GM21447 (cell line): ENCODE measurements around the gene ADGRA1.
"Not testable (repeated sequence)": the region's sequence is repeated elsewhere in the genome, so short reads cannot be mapped to it uniquely, and the experiment has no call there.

Source experiments
- ATAC-seq: cut with Tn5 transposase; IDR thresholded peaks from one replicate; pipeline ENCODE4 v1.9.1; 2021; ENCODE audit not compliant: unreplicated experiment

ADGRA1 gene

DNA sequence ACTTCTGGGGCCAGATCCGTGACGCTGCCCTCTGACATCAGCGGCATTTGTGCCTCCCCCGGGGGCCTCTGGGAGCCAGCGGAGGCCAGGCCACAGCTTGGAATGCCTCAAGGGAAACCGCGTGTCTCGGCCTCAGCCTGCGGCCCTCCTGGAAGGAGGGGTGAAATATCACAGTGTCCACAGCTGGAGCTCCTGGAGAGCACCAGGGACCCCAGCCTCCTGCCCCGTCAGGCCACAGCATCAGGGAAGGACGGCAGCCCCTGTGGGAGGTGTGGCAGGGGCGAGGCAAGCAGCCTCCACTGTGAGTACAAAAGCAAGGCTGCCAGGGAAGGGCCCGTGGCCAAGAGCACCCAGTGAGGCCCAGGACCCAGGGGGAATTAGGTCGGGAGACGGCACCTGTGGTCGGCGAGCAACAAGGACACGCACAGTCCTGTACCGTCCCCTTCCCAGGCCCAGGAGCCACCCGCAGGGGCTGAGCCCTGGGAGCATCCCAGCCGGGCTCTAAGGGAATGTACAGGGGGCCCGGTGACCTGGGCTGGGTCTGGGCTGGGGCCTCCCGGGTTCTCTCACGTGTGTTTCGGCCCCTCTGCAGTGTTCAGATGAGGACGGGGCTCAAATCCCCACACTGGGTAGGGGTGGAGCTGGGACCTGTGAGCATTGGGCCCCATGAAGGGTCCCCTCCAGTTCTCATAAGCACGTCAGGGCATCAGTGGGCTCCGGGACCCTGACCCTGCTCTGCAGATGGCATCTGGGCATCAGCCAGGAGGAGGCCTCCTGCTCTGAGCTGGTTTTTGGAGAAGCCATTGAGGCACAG, 53.6 kb downstream of the ADGRA1 start:
- no peak for ATAC-seq

DNA sequence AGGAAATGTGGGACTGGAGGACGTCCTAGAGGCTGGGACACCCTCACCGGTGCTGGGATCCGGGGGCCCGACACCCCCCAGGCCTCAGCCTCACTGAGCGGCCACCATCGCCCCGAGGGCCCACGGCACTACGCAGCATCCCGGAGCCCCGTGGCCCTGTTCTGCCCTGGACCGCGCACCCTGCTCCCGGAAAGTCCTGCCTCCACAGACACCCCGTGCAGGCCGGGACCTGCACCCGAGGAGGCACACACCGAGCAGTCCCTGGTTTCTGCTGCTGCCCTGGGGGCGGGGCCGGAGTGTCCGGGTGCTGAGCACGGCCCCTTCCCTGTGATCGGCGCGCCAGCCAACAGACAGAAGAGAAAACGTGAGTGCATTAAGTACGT, 54.2 kb downstream of the ADGRA1 start:
- ATAC-seq: no peak

DNA sequence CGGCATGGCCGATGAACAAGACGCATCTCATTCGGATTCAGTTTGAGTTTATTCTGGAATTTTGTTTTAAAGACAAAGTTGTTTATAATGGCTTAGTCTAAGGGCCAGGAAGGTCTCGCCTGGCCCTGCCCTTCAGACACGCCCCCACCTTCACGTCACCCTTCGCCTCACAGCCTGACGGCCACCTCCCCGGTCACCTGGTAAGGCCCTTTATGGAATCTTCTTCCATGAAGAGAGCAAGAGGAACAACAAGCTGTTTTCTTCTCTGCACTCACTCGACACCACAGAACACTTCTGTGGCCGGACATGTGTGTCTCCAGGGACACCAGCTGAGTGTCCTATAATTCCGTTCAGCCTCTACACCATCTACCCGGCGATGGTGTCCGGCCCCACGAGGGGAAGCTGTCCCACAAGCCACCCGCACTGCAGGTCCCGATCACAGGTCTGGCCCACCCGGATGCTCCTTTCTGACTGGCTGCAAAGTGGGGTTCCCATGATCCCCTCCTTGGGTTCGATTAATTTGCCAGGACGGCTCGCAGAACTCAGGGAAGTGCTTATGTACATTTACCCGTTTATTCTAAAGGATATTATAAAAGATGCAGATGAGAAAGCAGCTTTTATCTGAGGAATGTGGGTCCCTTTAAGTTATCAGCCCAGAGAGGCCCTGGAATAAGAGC, 54.9 kb downstream of the ADGRA1 start:
- ATAC-seq: no peak

DNA sequence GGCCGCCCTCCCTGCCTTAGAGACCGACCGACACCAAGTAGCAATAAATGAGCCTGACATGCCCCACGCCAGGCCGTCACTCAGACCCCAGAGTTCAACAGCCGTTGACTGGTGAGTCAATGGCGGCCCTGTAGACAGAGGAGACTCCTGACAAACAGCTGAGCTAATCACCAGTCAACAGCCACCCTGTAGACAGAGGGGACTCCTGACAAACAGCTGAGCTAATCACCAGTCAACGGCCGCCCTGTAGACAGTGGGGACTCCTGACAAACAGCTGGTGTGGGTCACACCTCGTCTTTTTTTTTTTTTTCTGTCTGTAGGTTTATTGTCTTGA, 55.4 kb downstream of the ADGRA1 start:
- ATAC-seq: no peak

DNA sequence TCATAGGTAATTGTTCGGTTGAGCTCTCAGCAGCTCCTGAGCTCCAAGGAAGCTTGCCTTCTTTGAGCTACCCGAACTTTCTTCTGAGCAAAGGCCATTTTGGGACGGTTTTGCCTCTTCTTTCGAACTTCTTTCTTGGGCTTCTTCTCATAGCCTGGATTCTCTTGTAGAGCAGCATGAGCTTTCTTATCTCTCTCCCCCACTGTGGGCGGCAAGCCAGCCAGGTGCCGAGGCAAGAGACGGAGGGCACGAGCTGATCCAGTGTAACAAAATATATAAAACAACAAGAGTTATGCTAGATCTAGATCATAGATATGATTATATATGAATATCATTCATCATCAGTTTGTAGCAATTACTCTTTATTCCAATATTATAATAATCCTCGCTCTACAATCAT, 55.8 kb downstream of the ADGRA1 start:
- ATAC-seq: no peak

DNA sequence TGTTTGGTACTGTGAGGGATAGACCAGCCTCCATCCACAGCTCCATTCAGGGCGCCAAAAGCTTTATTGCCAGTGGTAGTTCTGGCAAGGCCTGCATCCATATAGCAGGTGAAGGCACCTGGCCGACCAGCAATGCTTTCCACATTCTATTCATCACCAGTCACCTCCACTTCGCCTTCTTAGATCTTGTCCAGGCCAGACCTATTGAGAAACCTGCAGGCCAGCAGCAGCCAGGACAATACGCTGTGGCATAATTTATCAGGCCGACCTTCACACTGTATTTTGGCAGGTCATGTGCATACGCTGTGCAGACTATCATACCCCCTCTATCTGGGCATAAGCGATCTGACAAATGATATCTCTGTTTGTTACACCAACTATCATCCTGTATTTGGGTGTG, 57.0 kb downstream of the ADGRA1 start:
- no peak for ATAC-seq

DNA sequence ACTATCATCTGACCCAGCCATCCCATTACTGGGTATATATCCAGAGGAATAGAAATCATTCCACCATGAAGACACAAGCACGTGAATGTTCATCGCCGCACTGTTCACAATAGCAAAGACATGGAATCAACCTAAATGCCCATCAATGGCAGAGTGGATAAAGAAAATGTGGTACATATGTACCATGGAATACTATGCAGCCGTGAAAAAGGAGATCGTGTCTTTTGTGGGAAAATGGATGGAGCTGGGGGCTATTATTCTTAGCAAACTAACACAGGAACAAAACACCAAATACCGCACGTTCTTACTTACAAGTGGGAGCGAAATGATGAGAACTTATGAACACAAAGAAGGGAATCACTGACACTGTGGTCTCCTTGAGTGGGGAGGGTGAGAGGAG, 62.5 kb downstream of the ADGRA1 start:
- ATAC-seq: no peak

DNA sequence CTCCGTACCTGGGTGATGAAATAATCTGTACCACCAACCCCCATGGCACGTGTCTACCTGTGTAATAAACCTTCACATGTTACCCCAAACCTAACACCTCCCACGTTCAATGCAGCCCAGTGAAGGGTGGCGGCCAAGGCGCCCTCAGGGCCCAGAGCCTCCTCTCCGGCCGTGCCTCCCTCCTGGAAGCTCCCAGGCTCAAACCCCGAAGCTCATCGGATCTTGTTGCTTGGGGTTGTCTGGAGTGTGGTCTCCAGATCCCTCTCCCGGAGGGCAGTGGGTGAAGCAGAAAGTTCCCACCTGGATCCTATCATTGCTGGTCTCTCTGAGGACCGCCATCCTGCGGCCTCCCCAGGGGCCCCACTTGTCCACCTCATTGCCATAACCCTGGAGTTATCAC, 62.9 kb downstream of the ADGRA1 start:
- no peak for ATAC-seq

DNA sequence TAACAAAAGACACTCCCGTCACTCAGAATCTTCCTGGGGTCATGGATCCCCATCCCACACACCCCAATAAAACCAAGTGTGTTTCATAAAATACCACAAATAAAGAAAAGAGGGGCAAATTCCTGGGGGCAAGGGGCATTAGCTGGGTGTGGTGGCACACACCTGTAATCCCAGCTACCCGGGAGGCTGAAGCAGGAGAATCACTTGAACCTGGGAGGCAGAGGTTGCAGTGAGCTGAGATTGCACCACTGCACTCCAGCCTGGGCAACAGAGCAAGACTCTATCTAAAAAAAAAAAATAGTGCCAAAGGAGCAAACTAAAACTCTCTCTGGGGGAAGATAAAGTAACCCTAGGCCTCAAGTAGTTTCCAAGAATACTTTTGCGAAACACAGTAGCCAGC, 63.3 kb downstream of the ADGRA1 start:
- ATAC-seq: not testable (repeated sequence)

DNA sequence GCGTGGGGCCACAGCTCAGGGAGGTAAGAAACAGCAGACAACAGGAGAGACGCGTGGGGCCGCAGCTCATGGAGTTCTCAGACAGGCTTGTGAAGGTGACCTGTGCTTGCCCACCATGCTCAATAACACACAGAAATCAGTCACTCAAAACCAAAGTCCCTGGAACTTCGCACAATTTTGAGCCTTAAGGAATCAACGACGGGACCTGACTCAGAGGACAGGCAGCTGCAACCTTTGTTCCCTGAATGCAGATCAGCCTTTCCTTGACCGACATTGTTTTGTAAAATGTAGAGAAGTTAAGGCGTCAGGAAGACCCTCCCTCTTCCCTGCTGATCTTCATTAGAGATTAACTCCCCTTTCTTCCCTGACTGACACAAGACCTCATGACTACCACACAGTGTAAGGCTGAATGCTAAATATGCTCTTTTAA, 63.8 kb downstream of the ADGRA1 start:
- ATAC-seq: no peak

DNA sequence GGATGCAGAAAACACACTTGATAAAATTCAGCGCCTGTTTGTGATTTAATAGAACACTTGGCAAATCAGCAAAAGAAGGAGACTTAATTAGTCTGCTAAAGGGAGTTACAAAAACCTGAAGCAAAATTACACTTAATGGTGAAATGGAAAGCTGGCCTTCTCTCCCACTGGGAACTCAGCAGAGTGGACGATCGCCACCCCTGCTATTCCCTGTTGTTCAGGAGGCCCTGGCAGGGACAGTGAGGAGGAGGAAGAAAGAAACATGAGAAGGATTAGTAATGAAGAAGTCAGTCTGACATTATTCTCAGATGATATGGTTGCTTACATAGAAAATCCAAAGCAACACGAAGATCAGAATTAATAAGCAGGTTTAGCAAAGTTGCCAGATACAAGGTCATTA, 66.7 kb downstream of the ADGRA1 start:
- ATAC-seq: no peak

DNA sequence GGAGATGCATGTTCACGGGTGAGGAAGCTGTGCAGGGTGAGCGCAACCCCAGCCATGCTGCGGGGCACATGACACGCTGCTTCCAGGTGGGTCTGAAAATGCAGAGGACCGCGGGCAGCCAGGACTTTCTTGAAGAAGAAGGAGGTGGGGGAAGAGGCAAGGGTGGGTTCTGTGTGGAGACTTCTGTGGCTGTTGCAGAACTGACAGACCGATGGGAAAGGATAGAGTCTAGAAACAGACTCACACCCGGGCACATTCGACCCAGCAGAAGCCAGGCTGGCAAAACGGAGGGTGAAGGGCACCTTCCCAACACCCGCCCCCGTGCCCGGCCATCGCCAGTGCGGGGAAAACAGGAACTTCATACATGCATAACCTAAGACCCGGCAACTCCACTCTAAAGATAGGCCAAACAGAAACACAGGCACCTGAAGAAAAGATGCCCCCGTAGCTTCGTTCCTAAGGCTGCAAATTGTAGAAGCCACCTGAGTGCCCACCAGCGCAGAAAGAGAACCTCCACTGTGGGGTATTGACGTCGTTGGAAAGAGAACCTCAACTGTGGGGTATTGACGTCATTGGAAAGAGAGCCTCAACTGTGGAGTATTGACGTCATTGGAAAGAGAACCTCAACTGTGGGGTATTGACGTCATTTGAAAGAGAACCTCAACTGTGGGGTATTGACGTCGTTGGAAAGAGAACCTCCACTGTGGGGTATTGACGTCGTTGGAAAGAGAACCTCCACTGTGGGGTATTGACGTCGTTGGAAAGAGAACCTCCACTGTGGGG, 67.5 kb downstream of the ADGRA1 start:
- no peak for ATAC-seq

DNA sequence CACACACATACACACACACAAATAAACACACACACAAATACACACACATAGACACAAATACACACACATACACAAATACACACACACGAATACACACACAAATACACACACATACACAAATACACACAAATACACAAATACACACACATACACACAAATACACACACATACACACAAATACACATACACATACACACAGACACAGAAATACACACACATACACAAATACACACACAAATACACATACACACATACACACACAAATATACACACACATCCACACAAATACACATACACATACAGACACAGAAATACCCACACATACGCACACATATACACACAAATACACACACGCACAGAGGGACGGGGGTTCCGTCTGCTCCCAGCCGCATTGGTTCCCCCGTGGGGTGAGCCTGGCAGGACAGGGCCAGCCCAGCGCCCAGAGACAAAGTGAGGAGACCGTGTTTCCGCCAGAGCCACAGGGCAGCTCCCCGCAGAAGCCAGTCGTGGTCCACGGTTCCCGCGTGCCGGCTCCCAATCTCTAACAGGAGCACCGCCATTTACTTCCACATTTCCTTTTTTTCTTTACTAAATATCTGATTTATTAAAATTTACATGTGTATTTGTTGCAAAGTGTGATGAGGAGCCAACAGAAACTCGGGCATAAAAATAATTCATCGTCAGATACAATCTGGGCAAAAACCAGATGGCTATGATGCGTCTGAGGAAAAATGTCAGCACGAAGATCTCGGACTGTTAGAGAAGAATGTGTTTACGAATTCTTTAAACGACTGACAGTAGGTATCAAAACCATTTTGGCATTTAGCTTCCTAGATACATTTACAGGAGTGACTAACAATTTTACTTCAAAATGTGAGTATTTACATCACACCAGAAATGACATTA, 69.2 kb downstream of the ADGRA1 start:
- ATAC-seq: no peak

DNA sequence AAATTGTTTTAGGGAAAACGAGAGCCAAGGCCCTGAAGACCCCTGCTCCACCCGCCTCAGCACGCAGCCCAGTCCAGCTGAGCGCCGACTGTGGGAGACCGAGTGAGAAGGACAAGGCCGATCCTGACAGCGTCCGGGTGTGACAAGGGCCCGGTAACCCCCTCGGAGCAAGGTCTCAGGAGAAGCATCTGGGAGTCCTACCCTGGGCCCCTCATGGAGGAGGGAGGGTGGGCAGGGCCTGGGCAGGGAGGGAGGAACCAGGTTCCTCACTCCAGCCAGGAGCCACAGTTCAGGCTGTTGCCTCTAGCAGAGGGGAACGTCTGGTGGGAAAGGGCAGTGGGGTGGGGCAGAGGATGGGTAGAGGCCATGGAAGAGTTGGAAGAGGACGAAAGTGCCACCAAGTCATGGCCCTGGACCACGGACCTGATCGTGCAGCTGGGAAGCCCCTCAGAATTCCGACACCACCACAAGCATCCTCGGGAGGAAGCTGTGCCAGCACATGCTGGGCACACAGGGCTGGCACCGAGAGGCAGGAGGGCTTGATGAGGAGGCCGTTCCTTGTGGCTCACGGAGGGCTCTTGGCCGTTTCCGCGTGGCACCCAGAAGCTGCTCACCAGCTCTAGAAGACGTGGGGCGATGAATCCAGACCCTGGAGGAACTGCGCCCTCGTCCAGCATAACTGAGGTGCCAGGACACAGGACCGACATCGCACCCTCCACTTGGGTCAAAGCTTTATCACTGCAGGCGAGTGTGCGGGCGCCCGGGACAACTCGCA, 70.1 kb downstream of the ADGRA1 start:
- ATAC-seq: no peak

DNA sequence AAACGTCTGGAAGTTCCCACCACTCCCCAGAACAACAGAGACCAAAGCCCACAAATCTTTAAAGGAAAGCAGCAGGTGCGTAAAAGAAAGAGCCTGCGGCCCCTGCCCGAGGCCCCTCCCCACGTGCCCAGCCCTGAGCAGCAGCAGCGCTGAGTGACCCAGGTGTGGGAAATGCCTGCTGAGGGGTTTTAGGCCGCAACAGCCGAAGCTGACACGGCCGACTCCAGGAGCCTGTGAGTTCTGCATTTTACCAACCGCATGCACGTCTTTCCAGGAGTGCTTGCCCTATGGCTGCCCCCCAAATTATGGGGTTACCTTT, 70.7 kb downstream of the ADGRA1 start:
- no peak for ATAC-seq

DNA sequence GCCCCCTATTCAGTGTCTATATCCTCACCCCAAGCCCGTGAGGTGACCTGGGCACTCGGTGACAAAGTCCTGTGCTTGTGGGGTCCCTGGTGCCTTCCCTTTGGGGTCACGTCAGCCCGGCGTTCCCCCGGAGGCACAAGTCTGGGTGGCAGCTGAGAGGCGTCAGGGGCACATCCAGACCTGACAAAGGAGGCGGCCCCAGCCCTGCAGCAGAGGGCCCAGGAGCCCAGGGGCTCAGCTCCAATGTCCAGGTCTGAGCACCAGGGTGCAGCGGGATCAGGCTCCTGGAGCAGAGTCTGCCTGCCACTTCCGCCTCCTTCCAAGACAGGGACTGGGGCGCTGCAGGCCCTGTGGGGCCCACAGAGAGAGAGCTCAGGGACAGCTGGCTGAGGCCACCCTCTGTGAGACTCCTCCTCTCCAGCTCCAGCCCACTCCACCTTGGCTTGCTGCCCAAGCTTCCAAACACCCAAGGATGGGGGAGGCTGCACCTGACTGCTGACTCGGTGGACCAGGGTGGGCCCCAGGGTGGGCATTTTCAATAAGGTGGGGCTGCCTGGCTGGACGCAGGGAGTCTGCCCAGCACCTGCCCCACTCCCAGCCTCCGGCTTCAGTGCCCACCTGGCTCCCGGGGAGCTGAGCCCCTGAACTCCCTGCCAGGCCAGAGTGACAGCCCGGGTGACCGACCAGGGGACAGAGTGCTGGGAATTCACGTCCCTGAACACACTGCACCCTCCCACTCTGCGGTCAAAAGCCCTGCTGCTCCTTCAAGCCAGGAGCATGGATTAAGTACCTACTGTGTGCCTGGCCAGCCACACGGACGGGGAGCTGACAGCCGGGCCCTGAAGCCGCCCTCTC, 71.3 kb downstream of the ADGRA1 start:
- no peak for ATAC-seq

DNA sequence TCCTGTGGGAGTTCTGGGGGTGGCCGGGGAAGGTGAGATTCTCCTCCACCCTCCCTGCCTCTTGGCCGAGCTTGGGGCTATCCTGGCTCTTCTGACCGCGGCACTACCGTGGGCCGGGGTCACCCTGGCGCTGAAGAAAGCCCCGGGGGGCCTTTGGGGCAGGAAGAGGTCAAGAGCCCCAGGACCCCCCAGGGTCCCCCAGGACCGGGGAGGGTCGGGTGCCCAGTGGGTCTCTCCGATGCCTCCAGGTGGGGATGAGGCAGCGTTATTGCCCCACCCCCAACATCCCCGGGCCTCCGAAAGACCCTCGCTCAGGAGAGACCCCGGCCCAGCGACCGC, 71.9 kb downstream of the ADGRA1 start:
- no peak for ATAC-seq

DNA sequence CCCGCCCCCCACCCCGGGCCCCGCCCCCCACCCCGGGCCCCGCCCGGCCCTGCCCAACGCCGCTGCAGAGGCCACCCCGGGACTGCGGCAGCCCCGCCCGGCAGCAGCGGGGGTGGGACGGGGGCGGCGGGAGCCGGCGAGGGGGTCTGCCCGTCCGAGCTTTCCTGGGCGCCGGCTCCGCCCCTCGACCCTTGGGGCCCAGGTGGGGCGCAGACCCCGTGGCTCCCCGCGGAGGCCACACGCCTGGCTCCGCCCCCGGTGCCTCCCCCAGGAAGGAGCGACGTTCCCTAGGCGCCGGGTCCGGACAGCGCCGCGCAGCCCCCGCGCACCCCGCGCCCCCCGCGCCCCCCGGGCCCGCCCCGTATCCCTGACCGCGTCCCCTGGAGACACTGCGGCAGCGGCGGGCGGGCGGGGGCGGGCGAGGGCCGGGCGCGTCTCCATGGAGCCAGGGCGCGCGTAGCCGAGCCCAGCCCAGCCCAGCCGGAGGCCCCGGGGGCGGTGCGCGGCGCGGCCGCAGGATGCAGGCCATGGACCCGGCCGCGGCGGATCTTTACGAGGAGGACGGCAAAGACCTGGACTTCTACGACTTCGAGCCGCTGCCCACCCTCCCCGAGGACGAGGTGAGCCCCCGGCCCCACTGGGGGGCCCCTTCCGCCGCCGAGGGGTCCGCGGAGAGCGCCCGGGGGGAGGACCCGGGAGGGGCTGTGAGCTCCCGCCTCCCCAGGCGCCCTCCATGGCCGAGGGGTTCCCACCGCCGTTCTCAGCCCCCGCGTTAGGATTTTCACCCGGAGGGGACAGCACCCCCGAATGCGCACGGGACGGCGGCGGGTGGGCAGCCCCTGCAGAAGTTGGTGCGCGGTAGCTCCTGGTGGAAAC, 72.5 kb downstream of the ADGRA1 start, which contains the start of gene KNDC1:
TSS of gene KNDC1 (plus strand) at position 270 of the 876 bp plus-strand sequence. CDS start at position 519, 249 bp downstream.
- ATAC-seq: no peak
